ENCODE measurements around the gene ITFG2.

Gene ITFG2

DNA sequence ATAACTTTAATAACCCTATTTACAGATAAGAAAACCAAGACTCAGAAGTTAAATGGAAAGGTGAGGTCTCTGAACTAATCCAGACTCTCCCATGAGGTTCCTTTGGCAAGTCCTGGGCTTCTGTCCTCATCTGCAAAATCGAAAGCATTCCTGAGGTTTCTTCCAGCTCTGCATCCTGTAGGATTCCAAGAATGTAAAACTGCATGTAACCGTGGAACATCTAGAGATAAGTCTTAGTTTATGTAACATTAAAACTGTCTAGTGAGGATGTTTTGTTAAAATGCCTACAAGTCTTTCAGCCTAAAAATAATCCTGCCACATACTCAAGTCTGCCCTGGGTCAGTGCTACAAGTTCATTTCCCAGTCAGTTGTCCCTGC lies 7.3 kb upstream of the ITFG2 start:
- peaks cover 37 to 44% of the 10 kb centered on the region in 2 donors for H3K36me3 ChIP-seq (ENCODE audit: control insufficient read depth in 2 of 2, insufficient read depth in 2 of 2, low read length in 2 of 2)
- H3K9me3 ChIP-seq (ENCODE audit: control insufficient read depth in 2 of 2, low read length in 2 of 2): no peaks in the 10 kb centered on the region
- no peak overlapping the region for H3K9ac ChIP-seq (ENCODE audit: low read depth in 1 of 2, low read length in 2 of 2)
- H3K27me3 ChIP-seq (ENCODE audit: control insufficient read depth in 2 of 2, insufficient read depth in 2 of 2, low read length in 2 of 2): no peaks in the 10 kb centered on the region
- H3K4me3 ChIP-seq (ENCODE audit: low read length in 2 of 2): no peak overlapping the region
- H3K4me1 ChIP-seq (ENCODE audit: control insufficient read depth in 2 of 2, insufficient read depth in 2 of 2, low read length in 2 of 2): no peaks in the 10 kb centered on the region
- H3K27ac ChIP-seq (ENCODE audit: low read depth in 2 of 2, low read length in 2 of 2): no peak overlapping the region

DNA sequence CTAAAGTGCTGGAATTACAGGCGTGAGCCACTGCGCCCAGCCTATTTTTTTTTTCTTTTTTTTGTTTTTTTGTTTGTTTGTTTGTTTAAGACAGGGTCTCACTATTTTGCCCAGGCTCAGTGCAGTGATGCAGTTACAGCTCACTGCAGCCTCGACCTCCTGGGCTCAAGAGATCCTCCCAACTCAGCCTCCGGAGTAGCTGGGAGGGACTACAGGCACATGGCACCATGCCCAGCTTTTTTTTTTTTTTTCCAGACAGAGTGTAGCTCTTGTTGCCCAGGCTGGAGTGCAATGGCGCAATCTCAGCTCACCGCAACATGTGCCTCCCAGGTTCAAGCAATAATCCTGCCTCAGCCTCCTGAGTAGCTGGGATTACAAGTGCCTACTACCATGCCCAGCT lies 5.8 kb upstream of the ITFG2 start:
- H3K4me1 ChIP-seq (ENCODE audit: control insufficient read depth in 2 of 2, insufficient read depth in 2 of 2, low read length in 2 of 2): no peaks in the 10 kb centered on the region
- no peak overlapping the region for H3K4me3 ChIP-seq (ENCODE audit: low read length in 2 of 2)
- H3K27ac ChIP-seq (ENCODE audit: low read depth in 2 of 2, low read length in 2 of 2): no peak overlapping the region
- no peaks in the 10 kb centered on the region for H3K27me3 ChIP-seq (ENCODE audit: control insufficient read depth in 2 of 2, insufficient read depth in 2 of 2, low read length in 2 of 2)
- no peak overlapping the region for H3K9ac ChIP-seq (ENCODE audit: low read depth in 1 of 2, low read length in 2 of 2)
- no peaks in the 10 kb centered on the region for H3K9me3 ChIP-seq (ENCODE audit: control insufficient read depth in 2 of 2, low read length in 2 of 2)
- peaks cover 24 to 29% of the 10 kb centered on the region in 2 donors for H3K36me3 ChIP-seq (ENCODE audit: control insufficient read depth in 2 of 2, insufficient read depth in 2 of 2, low read length in 2 of 2)

DNA sequence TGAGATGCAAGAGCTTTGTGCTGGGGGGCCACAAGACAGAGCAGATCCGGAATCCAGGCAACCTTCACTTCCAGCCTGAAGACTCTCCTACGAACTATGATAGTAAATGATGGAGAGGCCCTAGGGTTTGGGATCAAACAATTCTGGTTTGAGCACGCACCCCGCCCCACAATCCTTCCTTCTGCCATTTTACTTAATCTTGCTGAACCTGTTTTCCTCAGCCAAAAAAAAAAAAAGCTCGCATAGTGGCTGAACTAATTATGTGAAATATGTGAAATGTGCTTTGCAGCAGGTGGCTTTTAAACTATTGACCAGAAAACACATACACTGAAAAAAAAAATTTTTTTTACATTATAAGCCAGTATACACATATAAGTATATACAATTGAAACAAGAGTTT lies 667 bp upstream of the ITFG2 start:
- peak overlapping the region in 1 of 2 donors; percentile 48 for H3K9ac ChIP-seq (ENCODE audit: low read depth in 1 of 2, low read length in 2 of 2)
- H3K4me1 ChIP-seq (ENCODE audit: control insufficient read depth in 2 of 2, insufficient read depth in 2 of 2, low read length in 2 of 2): peaks cover 7% of the 10 kb centered on the region in 2 donors
- H3K27ac ChIP-seq (ENCODE audit: low read depth in 2 of 2, low read length in 2 of 2): no peak overlapping the region

DNA sequence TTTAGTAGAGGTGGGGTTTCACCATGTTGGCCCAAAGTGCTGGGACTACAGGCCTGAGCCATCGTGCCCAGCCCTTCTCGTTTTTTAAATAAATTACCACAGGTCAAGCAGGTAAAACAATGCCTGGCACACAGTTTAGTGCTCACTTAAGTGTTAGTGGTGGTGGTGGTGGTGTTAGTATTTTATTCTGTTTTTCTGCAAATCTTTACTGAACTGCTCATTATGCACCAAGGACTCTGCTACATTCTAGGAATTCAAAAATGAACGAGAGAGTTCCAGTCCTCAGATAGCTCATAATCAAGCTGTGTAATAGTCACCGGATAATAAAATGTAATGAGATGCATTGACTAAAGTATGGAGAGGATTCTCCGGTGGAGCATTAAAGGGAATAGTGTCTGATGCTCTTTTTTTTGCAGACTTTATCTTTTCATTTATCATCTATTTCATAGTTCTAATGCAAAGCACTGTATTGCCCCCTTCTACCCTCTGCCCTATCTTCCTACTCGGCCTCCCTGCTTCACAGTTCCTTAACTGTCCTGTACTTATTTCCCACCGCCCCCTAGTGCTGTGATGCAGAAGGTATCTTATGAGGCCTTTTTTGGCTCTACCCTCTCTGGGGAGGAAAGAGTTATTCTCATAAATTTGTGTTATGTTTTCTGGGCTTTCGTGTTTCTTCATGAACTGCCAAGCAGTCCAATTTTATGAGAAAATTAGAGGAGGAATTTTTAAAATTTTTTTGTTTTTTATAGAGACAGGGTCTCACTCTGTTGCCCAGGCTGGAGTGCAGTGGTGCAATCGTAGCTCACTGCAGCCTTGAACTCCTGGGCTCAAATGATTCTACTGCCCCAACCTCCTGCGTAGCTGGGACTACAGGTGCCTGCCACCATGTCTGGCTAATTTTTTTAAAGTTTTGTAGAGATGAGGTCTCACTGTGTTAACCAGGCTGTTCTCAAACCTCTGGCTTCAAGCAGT lies 1.0 kb downstream of the ITFG2 start:
- H3K27ac ChIP-seq (ENCODE audit: low read depth in 2 of 2, low read length in 2 of 2): peak overlapping the region; percentile 97 to 99
- peak overlapping the region; percentile 82 to 98 for H3K9ac ChIP-seq (ENCODE audit: low read depth in 1 of 2, low read length in 2 of 2)
- peaks cover 7% of the 10 kb centered on the region in 2 donors for H3K4me1 ChIP-seq (ENCODE audit: control insufficient read depth in 2 of 2, insufficient read depth in 2 of 2, low read length in 2 of 2)
- H3K36me3 ChIP-seq (ENCODE audit: control insufficient read depth in 2 of 2, insufficient read depth in 2 of 2, low read length in 2 of 2): peaks cover 8 to 16% of the 10 kb centered on the region in 2 donors
- no peaks in the 10 kb centered on the region for H3K27me3 ChIP-seq (ENCODE audit: control insufficient read depth in 2 of 2, insufficient read depth in 2 of 2, low read length in 2 of 2)
- no peaks in the 10 kb centered on the region for H3K9me3 ChIP-seq (ENCODE audit: control insufficient read depth in 2 of 2, low read length in 2 of 2)
- H3K4me3 ChIP-seq (ENCODE audit: low read length in 2 of 2): peak overlapping the region; percentile 96 to 99

More for the DNA sequence above, 667 bp upstream of the ITFG2 start:
- H3K36me3 ChIP-seq (ENCODE audit: control insufficient read depth in 2 of 2, insufficient read depth in 2 of 2, low read length in 2 of 2): peaks cover 0 to 3% of the 10 kb centered on the region in 2 donors
- H3K4me3 ChIP-seq (ENCODE audit: low read length in 2 of 2): peak overlapping the region; percentile 96 to 99
- no peaks in the 10 kb centered on the region for H3K27me3 ChIP-seq (ENCODE audit: control insufficient read depth in 2 of 2, insufficient read depth in 2 of 2, low read length in 2 of 2)
- no peaks in the 10 kb centered on the region for H3K9me3 ChIP-seq (ENCODE audit: control insufficient read depth in 2 of 2, low read length in 2 of 2)

DNA sequence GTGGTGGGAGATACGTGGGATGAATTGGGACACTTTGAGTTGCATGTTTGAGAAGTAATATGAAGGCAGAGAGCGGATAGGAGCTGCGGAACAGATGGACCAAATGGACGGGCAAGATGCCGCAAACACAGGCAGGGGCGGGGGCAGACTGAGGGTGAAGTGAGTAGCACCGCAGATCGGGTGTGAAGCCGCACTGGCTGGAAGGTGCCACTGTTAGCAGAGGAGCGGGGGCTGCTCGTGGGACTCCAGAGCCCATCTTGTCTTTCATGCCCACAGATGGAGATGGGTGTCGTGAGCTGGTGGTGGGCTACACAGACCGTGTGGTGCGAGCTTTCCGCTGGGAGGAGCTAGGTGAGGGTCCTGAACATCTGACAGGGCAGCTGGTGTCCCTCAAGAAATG lies 7.3 kb downstream of the ITFG2 start:
- H3K4me1 ChIP-seq (ENCODE audit: control insufficient read depth in 2 of 2, insufficient read depth in 2 of 2, low read length in 2 of 2): no peaks in the 10 kb centered on the region
- H3K9ac ChIP-seq (ENCODE audit: low read depth in 1 of 2, low read length in 2 of 2): no peak overlapping the region
- H3K27me3 ChIP-seq (ENCODE audit: control insufficient read depth in 2 of 2, insufficient read depth in 2 of 2, low read length in 2 of 2): no peaks in the 10 kb centered on the region
- H3K4me3 ChIP-seq (ENCODE audit: low read length in 2 of 2): no peak overlapping the region
- no peak overlapping the region for H3K27ac ChIP-seq (ENCODE audit: low read depth in 2 of 2, low read length in 2 of 2)
- H3K9me3 ChIP-seq (ENCODE audit: control insufficient read depth in 2 of 2, low read length in 2 of 2): no peaks in the 10 kb centered on the region
- peaks cover 58 to 73% of the 10 kb centered on the region in 2 donors for H3K36me3 ChIP-seq (ENCODE audit: control insufficient read depth in 2 of 2, insufficient read depth in 2 of 2, low read length in 2 of 2)

DNA sequence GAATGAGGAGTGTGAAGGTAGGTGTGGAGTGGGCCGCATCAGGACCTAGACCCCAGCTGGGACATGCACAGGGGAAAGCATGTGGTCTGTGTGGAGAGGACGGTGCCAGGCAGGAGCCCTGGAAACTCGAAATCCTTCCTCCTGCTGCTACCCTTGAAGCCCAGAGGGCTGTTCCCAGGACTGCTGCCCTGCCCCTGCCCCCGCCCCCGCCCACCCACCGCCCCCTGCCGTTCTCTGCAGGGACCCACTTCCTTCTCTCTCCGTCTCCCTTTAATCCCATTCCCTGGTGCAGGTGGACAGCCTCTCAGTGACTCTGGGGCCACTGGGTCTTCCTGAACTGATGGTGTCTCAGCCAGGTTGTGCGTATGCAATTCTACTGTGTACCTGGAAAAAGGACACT lies 8.0 kb downstream of the ITFG2 start:
- no peak overlapping the region for H3K27ac ChIP-seq (ENCODE audit: low read depth in 2 of 2, low read length in 2 of 2)
- no peaks in the 10 kb centered on the region for H3K27me3 ChIP-seq (ENCODE audit: control insufficient read depth in 2 of 2, insufficient read depth in 2 of 2, low read length in 2 of 2)
- peaks cover 64 to 80% of the 10 kb centered on the region in 2 donors for H3K36me3 ChIP-seq (ENCODE audit: control insufficient read depth in 2 of 2, insufficient read depth in 2 of 2, low read length in 2 of 2)
- H3K9ac ChIP-seq (ENCODE audit: low read depth in 1 of 2, low read length in 2 of 2): no peak overlapping the region
- no peak overlapping the region for H3K4me3 ChIP-seq (ENCODE audit: low read length in 2 of 2)
- H3K9me3 ChIP-seq (ENCODE audit: control insufficient read depth in 2 of 2, low read length in 2 of 2): no peaks in the 10 kb centered on the region
- no peaks in the 10 kb centered on the region for H3K4me1 ChIP-seq (ENCODE audit: control insufficient read depth in 2 of 2, insufficient read depth in 2 of 2, low read length in 2 of 2)

DNA sequence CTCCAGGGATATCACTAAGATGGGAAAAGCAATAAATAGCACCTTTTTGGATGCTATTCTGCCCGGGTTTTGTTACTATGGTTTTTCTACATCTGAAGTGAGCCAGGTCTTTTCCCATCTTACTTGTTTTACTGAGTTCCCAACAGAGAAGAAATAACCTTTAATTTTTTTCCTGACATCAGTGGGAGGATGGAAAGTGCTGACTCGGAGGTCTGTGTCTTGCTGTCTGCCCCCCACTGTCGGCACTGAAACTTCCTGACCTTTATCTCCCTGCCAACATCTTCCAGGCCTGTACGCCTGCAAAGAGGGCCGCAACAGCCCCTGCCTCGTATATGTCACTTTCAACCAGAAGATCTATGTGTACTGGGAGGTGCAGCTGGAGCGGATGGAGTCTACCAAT lies 11.0 kb downstream of the ITFG2 start:
- Histone ChIP-seq H3K27me3 (ENCODE audit: control insufficient read depth in 2 of 2, insufficient read depth in 2 of 2, low read length in 2 of 2) (no peaks in the 10 kb centered on the region), H3K4me1 (ENCODE audit: control insufficient read depth in 2 of 2, insufficient read depth in 2 of 2, low read length in 2 of 2) (no peaks in the 10 kb centered on the region), H3K27ac (ENCODE audit: low read depth in 2 of 2, low read length in 2 of 2) (no peak overlapping the region), H3K4me3 (ENCODE audit: low read length in 2 of 2) (no peak overlapping the region), H3K9me3 (ENCODE audit: control insufficient read depth in 2 of 2, low read length in 2 of 2) (no peaks in the 10 kb centered on the region), H3K36me3 (ENCODE audit: control insufficient read depth in 2 of 2, insufficient read depth in 2 of 2, low read length in 2 of 2) (peaks cover 77 to 92% of the 10 kb centered on the region in 2 donors), H3K9ac (ENCODE audit: low read depth in 1 of 2, low read length in 2 of 2) (no peak overlapping the region)

DNA sequence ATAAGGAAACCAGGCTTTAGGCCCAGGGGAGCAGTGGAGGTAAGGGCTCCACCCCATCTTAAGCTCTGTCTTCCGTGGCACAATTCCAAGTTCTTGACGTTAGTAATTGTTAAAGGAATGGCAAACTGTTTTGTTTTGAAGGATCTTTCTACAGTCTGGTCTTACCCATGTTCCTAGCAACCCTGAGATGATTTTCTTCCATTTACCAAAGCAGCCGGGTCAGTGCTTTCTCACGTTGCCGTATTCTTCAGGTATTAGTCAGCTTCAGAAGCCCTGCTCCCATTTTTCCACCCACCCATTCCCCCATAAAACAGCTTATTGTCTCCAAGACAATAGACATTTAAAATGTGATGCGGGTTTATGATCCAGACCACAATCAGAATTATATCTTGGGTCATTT lies 12.1 kb downstream of the ITFG2 start:
- H3K27ac ChIP-seq (ENCODE audit: low read depth in 2 of 2, low read length in 2 of 2): no peak overlapping the region
- H3K9ac ChIP-seq (ENCODE audit: low read depth in 1 of 2, low read length in 2 of 2): no peak overlapping the region

DNA sequence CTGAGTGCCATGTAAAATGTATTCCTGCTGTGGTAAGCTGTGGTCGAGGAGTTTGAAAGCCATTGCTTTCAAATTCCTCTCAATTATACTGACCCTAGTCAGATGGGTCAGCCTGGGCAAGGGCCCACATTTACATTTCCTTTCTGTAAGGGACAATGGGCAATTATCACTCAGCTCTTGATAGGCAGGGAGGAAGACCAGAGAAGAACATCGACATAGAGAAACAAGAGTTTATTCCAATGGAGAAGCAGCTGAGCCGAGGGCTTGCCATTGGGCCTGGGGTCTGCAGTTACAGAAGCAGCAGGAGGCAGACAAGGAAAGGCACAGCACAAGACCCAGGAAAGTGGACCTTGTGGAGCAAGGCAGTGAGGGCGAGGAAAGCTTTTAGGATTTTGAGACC lies 12.7 kb downstream of the ITFG2 start:
- Histone ChIP-seq H3K36me3 (ENCODE audit: control insufficient read depth in 2 of 2, insufficient read depth in 2 of 2, low read length in 2 of 2) (peaks cover 72 to 83% of the 10 kb centered on the region in 2 donors), H3K9ac (ENCODE audit: low read depth in 1 of 2, low read length in 2 of 2) (no peak overlapping the region), H3K4me1 (ENCODE audit: control insufficient read depth in 2 of 2, insufficient read depth in 2 of 2, low read length in 2 of 2) (no peaks in the 10 kb centered on the region), H3K27ac (ENCODE audit: low read depth in 2 of 2, low read length in 2 of 2) (no peak overlapping the region), H3K9me3 (ENCODE audit: control insufficient read depth in 2 of 2, low read length in 2 of 2) (no peaks in the 10 kb centered on the region), H3K4me3 (ENCODE audit: low read length in 2 of 2) (no peak overlapping the region), H3K27me3 (ENCODE audit: control insufficient read depth in 2 of 2, insufficient read depth in 2 of 2, low read length in 2 of 2) (no peaks in the 10 kb centered on the region)

More for the DNA sequence above, 12.1 kb downstream of the ITFG2 start:
- Histone ChIP-seq H3K4me1 (ENCODE audit: control insufficient read depth in 2 of 2, insufficient read depth in 2 of 2, low read length in 2 of 2) (no peaks in the 10 kb centered on the region), H3K9me3 (ENCODE audit: control insufficient read depth in 2 of 2, low read length in 2 of 2) (no peaks in the 10 kb centered on the region), H3K27me3 (ENCODE audit: control insufficient read depth in 2 of 2, insufficient read depth in 2 of 2, low read length in 2 of 2) (no peaks in the 10 kb centered on the region), H3K36me3 (ENCODE audit: control insufficient read depth in 2 of 2, insufficient read depth in 2 of 2, low read length in 2 of 2) (peaks cover 74 to 86% of the 10 kb centered on the region in 2 donors), H3K4me3 (ENCODE audit: low read length in 2 of 2) (no peak overlapping the region)

DNA sequence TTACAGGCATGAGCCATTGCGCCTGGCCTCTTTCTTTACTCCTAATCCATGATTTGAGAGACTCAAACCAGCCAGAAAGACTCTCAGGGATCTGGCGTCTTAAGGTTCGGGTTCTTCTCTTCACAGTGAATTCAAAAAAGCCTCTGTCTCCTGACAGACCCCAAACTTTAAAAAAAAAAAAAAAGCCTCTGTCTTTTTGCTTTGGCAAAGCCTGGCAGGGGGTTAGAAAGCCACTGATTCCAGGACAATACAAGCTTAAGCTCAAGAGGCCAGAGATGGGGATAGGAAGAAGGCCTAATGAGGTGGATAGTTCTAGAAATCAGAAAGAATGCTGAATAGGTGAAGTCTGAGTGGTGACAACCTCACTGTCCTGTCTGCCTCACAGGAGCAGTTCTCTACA lies 13.6 kb downstream of the ITFG2 start:
- Histone ChIP-seq H3K4me1 (ENCODE audit: control insufficient read depth in 2 of 2, insufficient read depth in 2 of 2, low read length in 2 of 2) (no peaks in the 10 kb centered on the region), H3K27me3 (ENCODE audit: control insufficient read depth in 2 of 2, insufficient read depth in 2 of 2, low read length in 2 of 2) (no peaks in the 10 kb centered on the region), H3K4me3 (ENCODE audit: low read length in 2 of 2) (no peak overlapping the region), H3K9ac (ENCODE audit: low read depth in 1 of 2, low read length in 2 of 2) (no peak overlapping the region), H3K9me3 (ENCODE audit: control insufficient read depth in 2 of 2, low read length in 2 of 2) (no peaks in the 10 kb centered on the region), H3K36me3 (ENCODE audit: control insufficient read depth in 2 of 2, insufficient read depth in 2 of 2, low read length in 2 of 2) (peaks cover 70 to 79% of the 10 kb centered on the region in 2 donors), H3K27ac (ENCODE audit: low read depth in 2 of 2, low read length in 2 of 2) (no peak overlapping the region)

Measured in mucosa of rectum (tissue), 2 donors.